Fibroblast of the aortic adventitia (primary cell): ENCODE data around the gene PEPD. TPM values are rescaled to one million over a fixed set of nuclear protein-coding genes. Genes with fewer than 3 reads are reported as not detected.
A peak's percentile ranks its signal among the peaks of the same experiment; 100 is the strongest.

Source experiments
- DNase-seq: peaks from one replicate; pipeline ENCODE4 v3.0.0-alpha.2; 2010; ENCODE audit warnings: low read depth
- H3K4me3 ChIP-seq: 2 replicates; pipeline ENCODE4 v1.5.1; 2011; ENCODE audit warnings: low read depth, mild to moderate bottlenecking, control low read depth, low read length, moderate library complexity
- total RNA-seq: library from RNA; depleted of rRNA; stranded (reverse); fragments of >200 nt; gene quantifications from 2 replicates; pipeline ENCODE4 v1.2.3, GENCODE V29; 2012; ENCODE audit warnings: low replicate concordance
- TF ChIP-seq, protein P1 (sequence below): IDR thresholded peaks from 2 replicates; pipeline ENCODE4 v1.5.1; 2011; ENCODE audit warnings: mild to moderate bottlenecking, low read length, control low read depth, inconsistent platforms; ENCODE audit not compliant: insufficient read depth

The PEPD gene
- total RNA-seq, 1 donor = 65.0 TPM

DNA sequence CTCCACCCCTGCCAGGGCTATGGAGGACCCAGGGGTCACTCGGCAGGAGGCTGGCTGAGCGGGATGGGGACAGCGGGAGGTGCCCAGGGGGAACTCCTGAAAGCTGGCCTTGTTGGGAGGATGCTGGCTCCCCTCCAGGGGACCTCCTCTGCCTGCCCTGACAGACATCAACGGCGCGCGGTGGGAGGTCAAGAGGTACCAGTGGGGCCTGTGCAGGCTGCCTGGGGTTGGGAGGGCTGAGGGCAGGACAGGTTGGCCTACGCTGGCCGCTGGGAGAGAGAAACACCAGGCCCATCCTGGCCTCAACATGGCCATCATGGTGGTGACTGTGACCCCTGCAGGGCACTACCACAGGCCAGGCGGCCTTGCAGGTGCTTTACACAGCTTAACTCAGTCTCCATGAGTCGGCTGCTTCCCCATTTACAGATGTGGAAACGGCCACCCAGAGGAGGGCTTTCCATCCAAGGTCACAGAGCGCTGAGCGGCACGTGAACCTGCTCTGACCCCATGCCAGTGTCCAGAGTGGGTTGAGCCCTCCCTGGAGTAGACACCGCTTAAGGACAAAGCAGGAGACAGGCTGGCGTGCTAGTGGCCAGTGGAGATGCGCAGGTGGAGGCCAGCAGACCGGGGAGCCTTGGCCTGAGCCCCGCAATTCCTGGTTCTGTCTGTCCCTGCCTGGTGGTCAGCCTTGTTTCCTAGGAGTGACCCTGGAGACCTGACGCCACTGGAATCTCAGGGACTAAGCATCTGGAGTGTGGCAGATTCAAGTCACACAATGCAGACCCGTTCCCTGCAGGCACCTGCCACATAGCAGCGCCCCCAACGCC, 120.5 kb downstream of the PEPD start:
- TF ChIP-seq, protein P1, sequence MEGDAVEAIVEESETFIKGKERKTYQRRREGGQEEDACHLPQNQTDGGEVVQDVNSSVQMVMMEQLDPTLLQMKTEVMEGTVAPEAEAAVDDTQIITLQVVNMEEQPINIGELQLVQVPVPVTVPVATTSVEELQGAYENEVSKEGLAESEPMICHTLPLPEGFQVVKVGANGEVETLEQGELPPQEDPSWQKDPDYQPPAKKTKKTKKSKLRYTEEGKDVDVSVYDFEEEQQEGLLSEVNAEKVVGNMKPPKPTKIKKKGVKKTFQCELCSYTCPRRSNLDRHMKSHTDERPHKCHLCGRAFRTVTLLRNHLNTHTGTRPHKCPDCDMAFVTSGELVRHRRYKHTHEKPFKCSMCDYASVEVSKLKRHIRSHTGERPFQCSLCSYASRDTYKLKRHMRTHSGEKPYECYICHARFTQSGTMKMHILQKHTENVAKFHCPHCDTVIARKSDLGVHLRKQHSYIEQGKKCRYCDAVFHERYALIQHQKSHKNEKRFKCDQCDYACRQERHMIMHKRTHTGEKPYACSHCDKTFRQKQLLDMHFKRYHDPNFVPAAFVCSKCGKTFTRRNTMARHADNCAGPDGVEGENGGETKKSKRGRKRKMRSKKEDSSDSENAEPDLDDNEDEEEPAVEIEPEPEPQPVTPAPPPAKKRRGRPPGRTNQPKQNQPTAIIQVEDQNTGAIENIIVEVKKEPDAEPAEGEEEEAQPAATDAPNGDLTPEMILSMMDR = no peak
- DNase-seq = no peak

DNA sequence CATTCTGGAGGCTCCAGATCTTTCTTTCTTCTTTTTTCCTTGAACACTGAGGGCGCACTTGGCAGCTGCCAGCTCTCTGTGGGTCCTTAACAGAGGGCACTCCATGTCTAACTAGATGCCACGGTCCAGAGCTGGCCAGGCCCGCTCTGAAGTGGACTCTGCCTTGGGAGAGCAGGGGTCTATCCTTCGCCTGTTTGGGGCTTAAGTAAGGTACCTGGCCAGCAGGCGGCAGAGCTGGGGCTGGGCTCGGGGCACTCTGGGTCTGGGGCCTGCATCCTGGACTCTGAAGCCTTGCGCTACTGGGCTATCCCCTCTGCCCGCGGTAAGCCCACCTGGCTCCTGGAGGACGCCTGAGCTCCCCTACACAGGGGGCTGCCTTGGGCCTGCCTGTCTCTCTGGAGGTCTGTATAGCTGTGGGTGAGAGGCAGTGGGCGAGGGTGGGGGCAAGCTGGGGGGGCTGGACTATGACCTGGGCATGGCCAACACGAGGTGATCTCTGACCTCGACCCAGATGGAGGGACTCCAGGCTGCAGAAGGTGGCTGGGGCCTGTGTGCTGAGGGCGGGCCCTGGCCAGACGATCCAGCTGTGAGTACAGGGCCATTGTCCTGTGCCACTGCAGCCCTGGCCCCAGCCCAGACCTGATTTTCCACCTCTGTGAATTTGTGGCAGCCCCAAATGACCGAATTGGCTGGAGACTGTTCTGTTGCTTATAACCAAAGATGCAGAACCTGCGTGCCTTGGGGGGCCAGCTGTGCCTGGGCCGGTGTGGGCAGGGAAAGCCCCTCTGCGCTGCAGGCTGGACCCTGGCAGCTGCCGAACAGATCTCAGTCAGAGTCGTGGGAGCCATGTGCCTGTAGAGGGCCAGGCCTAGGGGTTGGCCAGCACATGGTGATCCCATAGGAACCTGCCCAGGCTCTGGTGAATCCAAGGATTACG, 121.6 kb downstream of the PEPD start:
- DNase-seq = no peak
- H3K4me3 ChIP-seq = no peak overlapping the region
- TF ChIP-seq, protein P1 = no peak

More for the DNA sequence above, 120.5 kb downstream of the PEPD start:
- no peak overlapping the region for H3K4me3 ChIP-seq

DNA sequence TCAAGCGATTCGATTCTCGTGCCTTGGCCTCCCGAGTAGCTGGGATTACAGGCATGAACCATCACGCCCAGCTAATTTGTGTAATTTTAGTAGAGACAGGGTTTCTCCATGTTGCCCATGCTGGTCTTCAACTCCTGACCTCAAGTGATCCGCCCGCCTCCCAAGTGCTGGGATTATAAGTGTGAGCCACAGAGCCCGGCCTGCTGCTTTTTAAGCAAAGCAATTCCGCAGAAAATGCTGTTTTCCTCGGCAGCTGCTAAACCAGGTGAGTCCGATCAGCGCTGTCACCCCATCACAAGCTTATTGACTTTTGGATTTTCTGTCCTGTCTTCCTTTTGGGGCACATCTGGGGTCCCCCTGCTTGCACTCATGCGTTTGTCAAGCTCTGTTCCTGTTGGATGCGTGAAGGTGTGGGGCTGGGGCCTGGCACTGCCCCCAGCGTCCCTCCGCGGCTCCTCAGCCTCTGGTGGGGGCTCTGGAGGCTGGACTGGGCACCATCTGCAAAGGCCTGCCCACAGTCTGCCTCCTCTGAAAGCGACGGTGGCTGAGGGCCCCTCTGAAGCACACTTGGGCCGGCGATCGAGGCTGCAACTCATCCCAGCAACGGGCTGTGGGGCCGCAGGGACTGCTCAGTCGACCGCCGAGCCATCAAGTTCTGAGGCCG, 122.4 kb downstream of the PEPD start:
- no peak for DNase-seq
- no peak overlapping the region for H3K4me3 ChIP-seq
- TF ChIP-seq, protein P1 = no peak

DNA sequence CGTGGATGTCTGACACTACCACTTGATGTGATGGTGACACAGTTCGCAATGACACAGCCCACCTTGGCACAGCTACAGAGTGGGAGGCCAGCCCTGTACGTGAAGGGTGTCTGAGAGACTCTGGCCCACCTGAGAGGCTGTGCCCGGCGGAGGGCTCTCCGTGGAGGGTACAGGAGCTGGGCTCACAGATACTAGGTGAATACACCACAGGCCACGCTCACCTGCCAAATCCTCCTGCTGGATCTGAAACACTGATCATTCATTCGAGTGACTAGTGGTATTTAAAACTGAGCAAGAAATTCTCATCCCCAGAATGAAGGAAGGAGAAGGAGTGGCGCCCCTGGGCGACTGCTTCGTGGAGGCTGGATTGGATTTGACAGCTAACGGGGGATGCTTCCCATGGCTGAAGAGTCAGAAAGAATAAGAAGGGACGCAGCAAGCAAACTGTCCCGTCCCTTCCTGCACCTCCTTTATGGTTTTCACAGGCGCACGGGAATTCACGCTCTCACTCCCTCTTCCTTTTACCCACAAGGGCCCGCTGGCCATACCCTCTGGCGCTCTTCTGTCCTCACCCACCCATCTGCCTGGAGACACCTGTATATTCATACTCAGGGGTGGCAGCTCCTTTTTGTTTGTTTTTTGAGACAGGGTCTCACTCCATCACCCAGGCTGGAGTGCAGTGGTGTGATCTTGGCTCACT, 123.1 kb downstream of the PEPD start:
- TF ChIP-seq, protein P1 = no peak
- DNase-seq = no peak
- H3K4me3 ChIP-seq = no peak overlapping the region

DNA sequence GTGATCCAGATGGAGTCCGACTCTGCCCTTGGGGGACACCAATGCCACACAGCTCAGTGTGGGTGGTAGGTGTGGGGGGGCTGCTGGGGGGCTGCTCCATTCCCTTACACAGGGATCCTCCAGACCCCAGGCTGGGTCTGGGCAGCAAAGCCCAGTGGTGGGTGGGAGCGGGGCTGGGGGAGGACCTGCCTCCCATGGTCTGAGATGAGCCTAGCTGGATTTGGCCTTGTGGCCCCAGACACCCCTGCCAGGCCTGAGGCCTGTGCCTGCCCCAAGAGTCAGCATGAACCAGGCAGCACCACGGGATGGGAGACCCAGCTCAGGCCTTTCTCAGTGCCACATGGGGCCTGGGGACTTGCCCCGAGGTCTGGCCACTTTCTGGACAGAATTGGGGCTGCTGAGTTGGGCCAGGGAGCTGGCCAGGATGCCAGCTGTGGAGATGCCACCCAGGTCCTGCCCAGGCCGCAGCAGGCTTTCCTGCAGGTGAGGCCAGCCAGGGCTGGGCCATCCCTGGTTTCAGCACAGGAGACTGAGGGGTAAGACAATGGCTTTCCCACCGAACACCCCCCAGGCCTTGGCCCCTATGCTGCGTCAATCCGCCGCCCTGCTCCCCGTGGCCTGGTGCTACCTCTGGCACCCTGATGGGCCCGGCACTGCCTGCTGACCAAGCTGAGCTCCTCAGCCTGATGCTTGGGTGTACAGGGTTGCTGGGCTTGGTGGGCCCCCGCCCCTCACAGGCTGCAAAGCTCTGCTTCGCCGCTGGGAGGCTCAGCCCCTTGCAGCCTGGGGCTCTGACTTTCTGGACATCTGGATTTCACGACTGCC, 123.8 kb downstream of the PEPD start:
- TF ChIP-seq, protein P1 = peak; percentile 23
- no peak overlapping the region for H3K4me3 ChIP-seq
- no peak for DNase-seq
